ENCODE results near the gene CLEC2L. TPM values are rescaled to one million over a fixed set of nuclear protein-coding genes. Genes with fewer than 3 reads are reported as not detected.

CLEC2L gene
- total and polyA plus RNA-seq, 4 donors = 0.05 TPM; not detected in 3

- no peak for TF ChIP-seq CTCF (IDR thresholded peaks at IDR 0.05; ENCODE audit: low read depth, low read length, missing input control)
Observed at GRCh38 chr7:139495580-139496125, 27.8 kb upstream of the CLEC2L start (continued).

GRCh38 chr7:139496528-139496927, 27.0 kb upstream of the CLEC2L start:
- no peaks in the 10 kb centered on the region for H3K27me3 ChIP-seq (ENCODE audit: control insufficient read depth in 4 of 4, insufficient read depth in 4 of 4, low read length in 3 of 4)
- no peak overlapping the region for H3K9ac ChIP-seq (ENCODE audit: low read depth in 1 of 2, low read length in 2 of 2)
- H3K4me1 ChIP-seq (ENCODE audit: control insufficient read depth in 4 of 4, insufficient read depth in 4 of 4, low read length in 3 of 4) = peaks cover 0 to 4% (median 0%) of the 10 kb centered on the region in 4 donors
- no peak for DNase-seq (ENCODE audit: low spot score)
- H3K4me3 ChIP-seq (ENCODE audit: low read depth in 1 of 3, low read length in 3 of 3) = no peak overlapping the region
- TF ChIP-seq CTCF (IDR thresholded peaks at IDR 0.05; ENCODE audit: low read depth, low read length, missing input control) (no peak), FOXA2 (IDR thresholded peaks at IDR 0.05) (no peak), EGR1 (IDR thresholded peaks at IDR 0.05; ENCODE audit: low read depth in 2 of 2) (no peak), MAX (IDR thresholded peaks at IDR 0.05) (no peak), RXRA (IDR thresholded peaks at IDR 0.05) (no peak), REST (IDR thresholded peaks at IDR 0.05) (no peak), ZBTB33 (IDR thresholded peaks at IDR 0.05) (no peak), TAF1 (conservative IDR thresholded peaks at IDR 0.05) (no peak), NR2F2 (IDR thresholded peaks at IDR 0.05) (no peak), RAD21 (IDR thresholded peaks at IDR 0.05) (no peak), YY1 (IDR thresholded peaks at IDR 0.05) (no peak), GABPA (IDR thresholded peaks at IDR 0.05 in 1 of 2, conservative IDR thresholded peaks at IDR 0.05 in 1 of 2) (no peak), SP1 (IDR thresholded peaks at IDR 0.05) (no peak), HNF4A (conservative IDR thresholded peaks at IDR 0.05) (no peak), HNF4G (IDR thresholded peaks at IDR 0.05) (no peak), ATF3 (IDR thresholded peaks at IDR 0.05) (no peak), JUND (IDR thresholded peaks at IDR 0.05) (no peak), FOXA1 (IDR thresholded peaks at IDR 0.05) (no peak)
- peaks cover 0 to 8% (median 4%) of the 10 kb centered on the region in 4 donors for H3K9me3 ChIP-seq (ENCODE audit: control insufficient read depth in 4 of 4, low read length in 3 of 4)
- WGBS = 94% methylated on average over 10 of the region's 10 CpGs
- no peaks in the 10 kb centered on the region for H3K36me3 ChIP-seq (ENCODE audit: control insufficient read depth in 4 of 4, insufficient read depth in 3 of 4, low read depth in 1 of 4, low read length in 3 of 4)
- H3K27ac ChIP-seq (ENCODE audit: low read depth in 1 of 2, low read length in 2 of 2) = no peak overlapping the region

All from liver (tissue), 9 donors.